HG03066 (cell line): ENCODE data around the gene CNTNAP2.

Source experiments
- ATAC-seq: cut with Tn5 transposase; IDR thresholded peaks from one replicate; pipeline ENCODE4 v1.9.1; 2021; ENCODE audit warnings: low read depth; ENCODE audit not compliant: unreplicated experiment

The CNTNAP2 gene

DNA sequence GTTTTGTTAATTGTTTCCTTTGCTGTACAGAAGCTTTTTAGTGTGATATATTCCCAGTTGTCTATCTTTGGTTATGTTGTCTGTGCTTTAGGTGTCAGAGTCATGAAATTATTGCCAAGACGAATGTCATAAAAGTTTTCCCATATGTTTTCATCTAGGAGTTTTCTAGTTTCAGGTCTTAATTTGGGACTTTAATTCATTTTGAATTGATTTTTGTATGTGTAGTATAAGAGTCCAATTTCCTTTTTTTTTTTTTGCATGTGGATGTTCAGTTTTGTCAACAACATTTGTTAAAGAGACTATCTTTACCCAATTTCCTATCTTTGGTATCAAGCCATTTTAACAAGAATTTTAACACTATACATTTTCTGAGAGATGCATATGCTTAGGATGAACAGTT, 432.2 kb downstream of the CNTNAP2 start:
- no peak for ATAC-seq

DNA sequence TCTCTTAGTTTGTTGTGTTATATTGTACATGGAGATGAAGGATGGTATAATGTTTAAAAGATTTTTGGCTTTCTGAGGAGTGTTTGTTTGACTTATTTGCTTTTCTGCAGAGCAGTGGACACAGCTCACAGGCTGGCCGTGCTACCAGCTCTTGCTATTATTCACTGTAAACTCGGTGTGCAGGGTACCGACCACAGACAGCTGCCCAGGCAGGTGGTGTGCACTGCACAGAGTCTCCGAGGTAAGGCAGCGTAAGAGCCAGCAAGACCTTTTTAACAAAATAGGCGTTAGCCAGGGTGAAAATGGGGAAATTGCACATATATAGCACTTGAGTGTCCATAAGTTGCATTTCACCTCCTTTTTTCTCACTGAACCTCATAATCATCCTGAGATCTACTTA, 438.0 kb downstream of the CNTNAP2 start:
- no peak for ATAC-seq

- ATAC-seq, result no peak
These were observed 441.4 kb downstream of the CNTNAP2 start for GRCh38 chr7:146557971-146558469.

DNA sequence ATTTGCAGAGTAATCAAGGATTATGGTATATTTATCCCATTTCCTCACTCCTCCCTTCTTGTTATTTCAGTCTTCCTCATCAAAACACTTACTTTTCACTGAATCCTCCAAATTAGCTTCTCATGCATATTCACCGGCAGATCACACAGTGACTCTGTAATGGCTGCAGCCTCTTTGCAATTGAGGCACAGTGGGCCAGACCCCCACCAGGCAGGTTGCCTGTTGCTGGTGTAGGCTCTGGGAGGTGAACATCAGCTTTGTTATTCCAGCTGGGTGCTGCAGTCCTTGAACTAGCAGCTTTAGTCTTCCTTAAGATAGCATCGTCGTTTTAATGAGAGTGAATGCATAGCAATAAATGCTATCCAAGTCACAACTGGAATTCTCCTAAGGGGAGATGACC, 449.3 kb downstream of the CNTNAP2 start:
- no peak for ATAC-seq

- ATAC-seq, result no peak
These were observed 459.3 kb downstream of the CNTNAP2 start for GRCh38 chr7:146575903-146576302.

GRCh38 chr7:146591976-146592375, 475.4 kb downstream of the CNTNAP2 start:
- no peak for ATAC-seq

- ATAC-seq, result no peak
These were observed 490.0 kb downstream of the CNTNAP2 start for GRCh38 chr7:146606628-146607027.

DNA sequence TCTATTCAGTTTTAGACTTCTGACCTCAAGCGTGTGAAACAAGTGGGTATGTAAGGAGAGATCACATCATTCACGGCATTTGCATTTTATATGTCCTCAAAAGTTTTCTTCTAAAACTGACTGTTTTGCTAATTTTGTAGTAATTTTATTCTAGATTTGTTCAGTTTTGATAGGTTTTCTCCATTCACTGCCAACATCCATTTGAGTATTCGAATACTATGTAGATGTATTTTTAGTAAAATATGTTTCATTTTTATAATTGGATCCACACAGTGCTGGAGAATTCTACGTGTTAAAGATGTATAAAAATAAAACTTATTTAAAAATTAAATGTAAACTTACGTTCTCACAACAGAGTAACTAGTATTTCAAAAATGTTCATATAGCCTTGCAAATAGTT, 503.0 kb downstream of the CNTNAP2 start:
- no peak for ATAC-seq

DNA sequence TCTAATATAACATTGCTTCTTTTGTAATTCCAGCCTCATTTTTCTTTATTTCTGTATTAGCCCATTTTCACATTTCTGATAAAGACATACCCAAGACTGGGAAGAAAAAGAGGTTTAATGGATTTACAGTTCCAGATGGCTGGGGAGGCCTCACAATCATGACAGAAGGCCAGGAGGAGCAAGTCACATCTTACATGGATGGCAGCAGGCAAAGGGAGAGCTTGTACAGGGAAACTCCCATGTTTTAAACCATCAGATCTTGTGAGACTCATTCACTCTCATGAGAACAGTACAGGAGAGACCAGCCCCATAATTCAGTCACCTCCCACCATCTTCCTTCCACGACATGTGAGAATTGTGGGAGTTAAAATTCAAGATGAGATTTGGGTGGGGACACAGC, 510.3 kb downstream of the CNTNAP2 start:
- no peak for ATAC-seq

- ATAC-seq, result no peak
These were observed 518.8 kb downstream of the CNTNAP2 start for GRCh38 chr7:146635205-146636032.

GRCh38 chr7:146636033-146636356, 519.4 kb downstream of the CNTNAP2 start:
- ATAC-seq, result no peak

GRCh38 chr7:146636581-146636980, 520.0 kb downstream of the CNTNAP2 start:
- ATAC-seq, result no peak

DNA sequence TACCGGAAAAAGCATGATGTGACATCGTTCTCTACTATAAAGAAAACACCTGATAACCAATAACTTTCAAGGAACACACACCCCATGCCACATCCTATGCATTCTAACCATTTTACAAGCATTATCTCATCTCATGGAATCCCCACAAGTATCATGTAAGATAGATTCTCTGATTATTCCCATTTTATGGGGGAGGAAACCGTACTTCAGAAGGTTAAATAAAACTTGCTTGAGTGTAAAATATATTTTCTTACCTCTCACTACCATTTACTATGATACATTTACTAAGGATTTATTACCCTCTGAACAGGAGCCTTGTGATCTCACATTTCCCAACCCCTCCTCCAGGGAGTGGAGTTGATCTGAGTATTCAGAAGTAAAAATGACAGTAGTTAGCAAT, 522.7 kb downstream of the CNTNAP2 start:
- ATAC-seq, result no peak

- ATAC-seq, result no peak
These were observed 524.9 kb downstream of the CNTNAP2 start for GRCh38 chr7:146641491-146641890.

DNA sequence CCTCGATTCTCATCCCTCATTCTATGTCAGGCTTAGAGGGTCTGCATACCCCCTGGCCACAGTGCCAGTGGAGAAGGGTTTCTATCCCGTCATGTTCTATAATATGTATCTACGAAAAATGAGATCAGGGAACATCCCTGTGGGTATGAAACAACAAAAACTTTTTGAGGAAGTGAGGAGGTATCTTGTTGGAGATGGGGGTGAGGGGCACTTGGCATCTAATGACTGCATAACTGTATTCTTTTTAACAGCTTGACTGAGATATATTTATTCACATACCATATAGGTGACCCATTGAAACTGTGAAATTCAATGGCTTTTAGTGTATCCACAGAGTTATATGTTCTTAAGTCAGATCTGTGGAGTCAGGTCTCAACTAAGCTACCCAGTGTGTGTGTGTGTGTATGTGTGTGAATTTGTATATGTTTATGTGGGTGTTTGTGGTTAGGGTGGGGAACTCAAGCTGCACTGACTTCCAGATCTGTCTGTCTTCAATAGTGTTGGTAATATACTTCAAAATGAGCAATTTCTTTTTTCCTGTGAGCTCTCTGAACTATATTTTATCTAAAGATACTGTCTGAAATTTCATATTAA, 528.9 kb downstream of the CNTNAP2 start:
- ATAC-seq, result no peak

DNA sequence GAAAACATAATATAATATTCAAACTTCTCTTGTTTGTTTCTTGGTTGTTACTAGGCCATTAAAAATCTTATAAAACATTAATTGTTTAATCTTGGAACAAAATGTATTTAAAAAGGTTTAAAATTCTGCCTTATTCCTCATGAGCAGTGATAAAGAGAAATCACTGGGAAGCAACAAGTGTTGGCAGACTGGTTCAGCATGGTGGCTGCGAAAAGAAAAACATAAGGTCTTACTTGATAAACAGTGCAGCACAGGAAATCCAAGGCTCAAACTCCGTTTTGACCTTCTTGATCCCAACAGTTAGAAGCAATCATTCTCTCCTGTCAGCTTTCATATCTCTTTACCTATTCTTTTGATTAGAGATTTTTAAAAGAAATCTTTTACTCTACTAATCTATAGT, 530.8 kb downstream of the CNTNAP2 start:
- ATAC-seq, result no peak

DNA sequence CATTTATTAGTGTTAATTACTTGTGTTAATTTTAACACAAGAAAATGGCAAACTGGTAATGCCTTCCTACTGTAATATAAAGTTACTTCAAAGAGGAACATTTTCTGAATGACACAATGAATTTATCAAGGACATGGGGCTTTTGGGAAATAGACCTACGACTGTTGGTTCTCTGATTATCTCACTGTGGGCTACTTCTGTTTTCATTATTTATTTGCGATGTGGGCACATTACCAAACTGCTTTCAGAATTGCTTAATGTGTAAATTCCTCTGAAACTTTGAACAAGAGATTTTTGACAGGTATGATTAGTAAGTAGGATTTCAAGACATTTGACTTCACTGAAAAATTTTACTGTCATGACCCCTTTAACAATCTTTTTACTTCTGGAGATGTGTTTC, 535.6 kb downstream of the CNTNAP2 start:
- ATAC-seq, result no peak

DNA sequence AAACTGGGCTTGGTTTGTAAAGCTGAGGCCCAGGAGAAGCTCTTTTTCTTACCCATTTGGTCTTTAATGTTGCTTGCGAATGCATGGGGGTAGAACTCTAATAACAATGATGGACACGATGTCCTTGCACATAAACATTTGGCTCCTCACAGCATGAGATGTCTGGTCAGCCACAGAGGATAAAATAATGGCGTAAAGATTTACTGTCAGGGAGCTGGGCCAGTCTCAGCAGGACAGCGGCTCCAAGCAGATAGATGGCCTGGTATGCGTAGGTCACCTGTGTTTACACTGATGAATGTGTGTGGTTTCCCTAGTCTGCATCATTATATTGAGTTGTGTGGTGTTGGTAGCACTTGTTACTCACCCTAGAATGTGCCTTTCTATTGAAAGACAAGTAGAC, 537.4 kb downstream of the CNTNAP2 start:
- ATAC-seq, result no peak

DNA sequence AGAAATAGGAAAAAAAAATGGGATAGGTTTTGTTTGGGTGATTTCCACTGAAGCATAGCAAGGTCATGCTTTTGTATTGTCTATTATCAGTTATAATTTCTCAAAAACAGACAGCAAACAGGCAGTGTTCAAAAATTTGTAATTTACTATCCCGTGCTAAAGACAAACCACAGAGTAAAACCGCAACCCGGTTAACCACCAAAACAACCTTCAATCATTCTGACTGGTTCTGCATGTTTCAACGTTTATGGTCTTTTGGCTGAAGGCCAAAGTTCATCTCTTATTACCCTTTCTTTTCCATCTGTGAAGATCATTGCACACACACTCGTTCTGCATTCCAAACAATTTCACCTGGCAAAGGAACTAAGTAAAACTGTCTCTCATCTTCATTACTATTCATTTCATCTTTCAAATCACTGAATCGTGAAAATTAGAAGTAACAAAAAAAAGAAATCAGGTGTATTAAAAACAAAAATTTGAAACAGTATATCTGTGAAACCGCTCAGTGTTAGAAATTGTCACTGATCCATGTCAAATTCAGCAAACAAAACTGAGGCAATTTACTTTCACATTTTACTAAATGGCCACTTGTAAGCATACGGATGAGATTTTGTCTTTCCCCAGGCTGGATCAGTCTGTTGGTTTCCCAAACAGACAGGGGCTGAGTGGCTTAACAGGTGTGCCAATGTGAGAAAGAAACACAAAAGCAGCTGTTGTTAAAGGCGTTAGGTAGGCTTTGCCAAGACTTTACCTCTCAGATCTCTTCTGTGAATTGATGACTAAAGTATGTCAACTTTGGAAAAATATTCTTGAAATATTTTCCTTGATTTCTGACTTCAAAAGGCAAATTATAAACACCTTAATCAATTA, 539.6 kb downstream of the CNTNAP2 start:
- ATAC-seq, result no peak

GRCh38 chr7:146656988-146657387, 540.4 kb downstream of the CNTNAP2 start:
- ATAC-seq, result no peak

DNA sequence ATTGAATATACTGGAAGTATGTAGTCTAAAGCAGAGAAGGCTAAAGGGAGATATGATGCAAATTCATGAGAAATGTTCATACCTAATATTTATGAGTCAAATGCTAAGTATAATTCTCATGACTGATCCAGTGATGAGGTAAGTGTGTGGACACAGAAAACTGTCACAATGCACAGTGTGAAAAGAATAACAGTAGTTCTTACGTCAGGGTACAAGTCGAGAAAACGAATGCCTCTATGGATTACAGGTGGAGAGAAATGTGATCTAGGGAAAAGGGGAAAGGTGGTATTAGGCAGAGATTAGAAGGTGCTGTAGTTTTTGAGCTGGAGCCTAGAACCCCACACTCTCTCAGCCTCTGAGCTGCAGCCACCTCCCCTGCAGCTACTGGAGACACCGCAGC, 542.0 kb downstream of the CNTNAP2 start:
- ATAC-seq, result no peak
